Right hindlimb (tissue), 1 donor: ENCODE results near the gene LRP11.
"Not testable (repeated sequence)": the region's sequence is repeated elsewhere in the genome, so short reads cannot be mapped to it uniquely, and the experiment has no call there.

Experiments
- DNase-seq: peaks from one replicate; pipeline ENCODE4 v3.0.0-alpha.2; 2018

LRP11 gene

DNA sequence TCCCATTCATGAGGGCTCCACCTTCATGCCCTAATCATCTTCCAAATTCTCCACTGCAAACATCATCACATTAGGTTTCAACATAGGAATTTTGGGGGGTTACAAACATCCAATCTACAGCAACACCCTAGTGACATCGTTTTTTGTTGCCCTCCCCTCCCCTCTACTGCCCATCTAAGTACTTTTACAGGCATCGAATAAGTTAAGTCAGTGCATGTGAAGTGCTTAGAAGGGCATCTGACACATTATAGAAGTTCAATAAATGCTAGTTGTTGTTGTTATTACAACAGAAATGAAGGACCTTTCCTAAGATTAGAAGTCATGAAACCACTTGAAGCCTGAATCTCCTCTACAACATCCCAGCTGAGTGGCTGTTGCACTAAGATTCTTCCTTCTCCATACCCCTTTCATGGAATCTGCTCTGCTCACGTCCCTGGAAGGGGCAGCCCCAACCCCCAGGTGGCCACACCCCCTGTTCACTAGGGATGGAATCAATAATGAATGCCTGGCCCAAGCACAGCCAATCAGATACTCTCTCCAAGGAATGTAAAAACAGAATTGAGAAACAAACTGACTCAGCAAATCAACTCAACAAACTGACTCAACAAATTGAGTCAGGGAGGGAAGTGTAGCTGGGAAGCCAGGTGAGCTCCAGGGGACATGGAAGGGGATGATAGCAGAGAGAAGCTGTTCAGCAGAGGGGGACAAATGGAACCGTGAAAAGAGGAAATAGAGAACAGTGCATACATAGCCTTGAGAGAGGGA is 3.9 kb upstream of the LRP11 start:
- no peak for DNase-seq

DNA sequence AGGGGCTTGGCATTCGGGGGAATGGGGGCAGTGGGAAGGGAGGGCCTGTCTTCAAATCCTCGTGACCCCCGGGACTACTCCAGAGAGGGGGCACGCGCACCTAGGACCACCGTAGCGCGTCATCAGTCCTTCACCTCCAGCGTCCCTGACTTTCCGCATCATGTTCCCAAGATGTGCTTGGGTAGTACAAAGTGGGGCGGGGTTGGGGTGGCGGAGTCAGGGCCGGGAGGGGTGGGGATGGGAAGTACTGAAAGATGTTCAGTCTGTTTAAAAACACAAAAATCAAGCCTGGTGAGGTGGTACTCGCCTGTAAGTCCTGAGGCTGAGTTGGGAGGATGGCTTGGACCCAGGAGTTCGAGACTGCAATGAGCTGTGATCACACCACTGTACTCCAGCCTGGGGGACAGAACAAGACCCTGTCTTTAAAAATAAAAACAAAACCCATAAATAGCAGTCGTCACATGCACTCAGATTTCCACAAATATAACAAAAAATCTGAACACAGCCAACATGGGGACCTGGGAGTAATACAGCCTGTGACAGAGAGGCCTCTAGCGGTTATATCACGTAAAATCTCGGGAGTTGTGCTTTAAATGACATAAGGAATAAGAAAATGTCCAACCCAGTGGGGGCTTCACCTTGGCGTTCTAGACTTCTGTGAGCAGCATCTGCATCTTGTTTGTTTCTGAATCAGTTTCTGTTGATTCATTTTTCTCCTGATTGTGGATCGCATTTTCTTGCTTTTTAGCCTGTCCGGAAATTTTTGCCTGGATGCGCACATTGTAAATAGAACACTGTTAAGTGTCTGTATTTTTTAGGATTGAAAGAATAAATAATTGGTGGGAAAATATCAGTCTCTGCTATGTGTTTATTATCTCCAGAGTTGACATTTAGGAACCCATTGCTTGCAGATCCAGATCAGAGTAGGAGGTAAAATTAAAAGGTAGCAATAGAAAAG is 698 bp upstream of the LRP11 start:
- peak; percentile 40 for DNase-seq

DNA sequence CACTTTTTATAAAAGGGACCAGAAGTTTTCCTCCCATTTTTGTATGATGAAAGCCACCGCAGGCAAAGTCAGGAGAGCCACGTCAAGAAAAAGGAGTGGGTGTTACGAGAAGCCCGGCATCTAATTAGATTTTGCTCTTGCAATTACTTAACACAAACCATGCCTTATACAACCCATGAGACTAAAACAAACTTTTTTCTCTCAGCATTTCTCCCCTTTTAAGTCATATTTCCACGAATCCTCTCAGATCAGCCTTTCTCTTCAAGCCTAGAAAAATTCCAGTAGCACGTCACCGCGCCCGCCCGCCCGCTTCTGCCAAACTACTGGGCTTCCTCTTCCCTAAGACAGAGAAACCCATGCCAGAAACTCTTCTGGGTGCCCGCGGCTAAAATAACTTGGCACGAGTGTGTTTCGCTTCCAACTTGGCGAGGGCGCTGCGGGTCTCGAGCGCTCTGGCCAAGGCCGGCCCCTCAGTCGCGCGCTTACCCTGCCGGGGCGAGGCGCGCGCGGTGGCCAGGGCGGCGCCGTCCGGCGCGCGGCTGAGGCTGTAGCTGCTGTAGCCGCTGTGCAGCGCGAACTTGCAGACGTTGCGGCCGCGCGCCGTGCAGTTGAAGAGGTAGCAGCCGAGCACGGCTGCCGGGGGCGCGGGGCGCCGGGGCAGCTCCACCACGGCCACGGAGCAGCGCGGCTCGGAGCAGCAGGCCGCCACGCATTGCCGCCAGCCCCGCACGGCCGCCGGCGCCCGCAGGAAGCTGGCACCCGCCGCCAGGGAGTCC is 1.0 kb downstream of the LRP11 start:
- peak; percentile 84 for DNase-seq

DNA sequence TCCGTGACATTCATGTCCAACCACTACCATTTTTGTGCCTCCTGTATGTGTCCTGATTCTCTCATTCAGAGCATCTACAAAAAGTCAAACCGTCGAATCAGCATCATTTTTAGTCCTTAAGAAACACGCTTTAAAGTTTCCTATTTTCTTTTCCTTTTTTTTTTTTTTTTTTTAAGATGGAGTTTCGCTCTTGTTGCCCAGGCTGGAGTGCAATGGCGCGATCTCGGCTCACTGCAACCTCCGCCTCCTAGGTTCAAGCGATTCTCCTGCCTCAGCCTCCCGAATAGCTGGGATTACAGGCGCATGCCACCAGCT is 1.8 kb downstream of the LRP11 start:
- DNase-seq, result not testable (repeated sequence)

DNA sequence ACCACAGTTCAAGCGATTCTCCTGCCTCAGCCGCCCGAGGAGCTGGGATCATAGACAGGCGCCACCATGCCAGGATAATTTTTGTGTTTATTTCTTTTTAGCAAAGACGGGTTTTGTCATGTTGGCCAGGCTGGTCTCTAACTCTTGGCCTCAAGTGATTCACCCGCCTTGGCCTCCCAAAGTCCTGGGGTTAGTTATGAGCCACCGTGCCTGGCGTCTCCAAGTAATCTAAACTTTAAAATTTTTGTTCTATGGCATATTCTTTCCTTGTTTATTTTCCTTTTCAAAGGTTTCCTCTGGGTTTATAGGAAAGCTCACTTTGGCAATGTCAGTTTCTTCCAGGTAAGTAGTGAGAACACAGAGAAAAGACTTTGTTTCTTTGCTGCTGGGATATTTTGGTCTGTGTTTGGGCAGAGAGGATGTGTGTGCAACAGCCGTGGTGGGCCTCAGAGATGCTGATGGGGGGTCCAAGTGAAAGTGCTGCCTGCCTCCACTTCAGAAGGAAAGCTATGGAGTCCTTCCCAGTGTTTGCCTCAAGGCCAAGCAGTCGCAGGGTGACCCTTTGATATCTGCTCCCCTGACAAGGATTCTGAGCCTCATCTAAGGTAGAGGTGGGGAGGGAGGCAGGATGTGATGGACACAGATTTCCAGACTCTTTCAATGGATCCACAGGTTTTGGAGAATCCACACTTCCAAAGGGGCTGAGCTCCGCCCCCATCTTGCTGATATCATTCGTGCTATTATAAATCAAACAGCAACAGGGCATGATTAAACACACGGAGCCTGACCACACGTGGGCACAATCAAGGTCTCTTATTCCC is 2.3 kb downstream of the LRP11 start:
- DNase-seq, result no peak

DNA sequence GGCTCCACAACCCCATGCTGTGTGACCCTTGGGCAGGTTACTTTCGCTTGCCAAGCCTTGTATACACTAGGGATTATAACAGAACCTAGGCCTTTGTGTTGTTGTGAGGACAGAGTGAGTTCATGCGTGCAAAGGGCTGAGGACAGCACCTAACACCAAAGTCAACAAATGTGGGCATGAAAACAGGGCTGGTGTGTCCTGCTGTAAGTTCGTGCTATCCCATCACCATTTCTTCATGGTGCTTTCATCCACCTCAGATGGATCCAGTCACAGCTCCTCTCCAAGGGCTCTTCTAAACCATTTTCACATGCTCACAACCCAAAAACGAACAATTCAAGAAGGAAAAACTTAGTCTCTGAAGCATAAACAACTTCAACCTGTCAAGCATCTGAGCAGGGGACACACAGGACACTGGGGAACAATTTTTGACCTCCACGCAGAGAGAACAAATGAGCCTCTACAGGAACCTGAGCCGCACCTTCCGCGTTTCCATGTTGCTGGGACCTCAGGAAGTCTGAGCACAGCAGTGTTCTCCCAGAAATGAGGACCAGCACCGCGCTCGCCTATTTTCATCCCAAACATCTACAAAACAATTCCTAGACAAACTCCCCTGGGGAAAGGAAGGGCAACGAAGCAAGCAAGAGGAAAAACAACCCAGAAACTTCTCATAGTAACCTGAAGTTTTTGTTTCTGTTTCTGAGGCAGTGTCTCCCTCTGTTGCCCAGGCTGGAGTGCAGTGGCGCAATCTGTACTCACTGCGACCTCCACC is 3.1 kb downstream of the LRP11 start:
- DNase-seq, result no peak

DNA sequence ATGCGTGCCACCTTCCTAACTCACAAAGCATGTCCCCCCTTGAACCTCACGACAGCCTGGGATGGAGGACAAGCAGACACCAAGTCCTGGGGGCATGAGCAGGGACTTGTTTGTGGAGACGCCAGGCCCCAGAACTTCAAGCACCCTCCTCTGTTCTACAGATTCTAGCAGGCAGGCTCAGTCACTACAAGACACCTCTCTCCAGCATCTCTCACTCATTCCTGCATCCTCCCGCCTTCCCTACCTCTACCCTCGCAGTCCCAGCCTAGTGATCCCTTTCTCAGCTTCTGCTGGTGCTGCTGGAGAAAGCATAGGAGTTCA is 3.7 kb downstream of the LRP11 start:
- DNase-seq, result no peak

DNA sequence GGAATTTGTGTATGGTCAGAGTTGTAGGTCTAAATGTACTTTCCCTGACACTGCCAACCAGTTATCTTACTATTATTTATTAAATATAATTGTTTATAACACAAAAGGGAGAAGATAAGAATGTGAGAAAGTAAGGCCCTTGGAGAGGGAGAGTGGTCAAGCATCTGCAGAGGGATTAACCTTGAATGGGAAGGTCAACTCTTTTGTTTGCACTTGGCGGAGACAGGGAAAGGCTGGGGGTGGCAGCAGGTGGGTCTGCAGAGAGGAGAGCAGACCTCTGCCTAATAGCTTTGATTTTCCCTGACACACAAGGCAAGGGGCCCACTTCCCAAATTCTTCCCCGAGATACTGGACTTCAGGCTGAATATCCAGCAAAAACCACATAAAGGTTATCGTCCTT is 4.2 kb downstream of the LRP11 start:
- no peak for DNase-seq

DNA sequence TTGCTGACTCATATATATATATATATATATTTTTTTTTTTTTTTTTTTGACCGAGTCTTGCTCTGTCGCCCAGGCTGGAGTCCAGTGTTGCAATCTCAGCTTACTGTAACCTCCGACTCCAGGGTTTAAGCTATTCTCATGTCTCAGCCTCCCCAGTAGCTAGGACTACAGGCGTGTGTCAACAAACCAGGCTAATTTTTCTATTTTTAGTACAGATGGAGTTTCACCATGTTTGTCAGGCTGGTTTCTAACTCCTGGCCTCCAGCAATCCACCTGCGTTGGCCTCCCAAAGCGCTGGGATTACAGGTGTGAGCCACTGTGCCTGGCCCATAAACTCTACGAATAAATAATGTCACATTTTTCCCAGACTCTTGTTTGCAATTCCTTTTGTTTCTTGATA is 4.8 kb downstream of the LRP11 start:
- DNase-seq, result no peak

DNA sequence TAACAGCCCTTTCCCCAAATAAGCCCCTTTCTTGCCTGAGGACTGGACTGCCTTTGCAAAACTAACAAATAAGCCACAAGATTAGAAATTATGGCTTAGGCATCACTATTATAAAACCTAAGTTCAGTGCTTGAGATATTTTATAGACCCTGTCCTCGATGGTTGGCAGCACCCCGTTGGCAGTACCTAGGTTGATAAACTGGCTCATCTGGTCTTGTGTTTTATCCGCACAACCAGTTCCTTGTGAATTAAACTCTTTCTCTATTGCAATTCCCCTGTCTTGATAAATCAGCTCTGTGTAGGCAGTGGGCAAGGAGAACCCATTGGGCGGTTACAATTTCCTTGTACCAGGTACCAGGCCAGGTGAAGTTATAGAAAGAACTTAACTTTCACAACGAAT is 6.6 kb downstream of the LRP11 start:
- DNase-seq, result no peak

DNA sequence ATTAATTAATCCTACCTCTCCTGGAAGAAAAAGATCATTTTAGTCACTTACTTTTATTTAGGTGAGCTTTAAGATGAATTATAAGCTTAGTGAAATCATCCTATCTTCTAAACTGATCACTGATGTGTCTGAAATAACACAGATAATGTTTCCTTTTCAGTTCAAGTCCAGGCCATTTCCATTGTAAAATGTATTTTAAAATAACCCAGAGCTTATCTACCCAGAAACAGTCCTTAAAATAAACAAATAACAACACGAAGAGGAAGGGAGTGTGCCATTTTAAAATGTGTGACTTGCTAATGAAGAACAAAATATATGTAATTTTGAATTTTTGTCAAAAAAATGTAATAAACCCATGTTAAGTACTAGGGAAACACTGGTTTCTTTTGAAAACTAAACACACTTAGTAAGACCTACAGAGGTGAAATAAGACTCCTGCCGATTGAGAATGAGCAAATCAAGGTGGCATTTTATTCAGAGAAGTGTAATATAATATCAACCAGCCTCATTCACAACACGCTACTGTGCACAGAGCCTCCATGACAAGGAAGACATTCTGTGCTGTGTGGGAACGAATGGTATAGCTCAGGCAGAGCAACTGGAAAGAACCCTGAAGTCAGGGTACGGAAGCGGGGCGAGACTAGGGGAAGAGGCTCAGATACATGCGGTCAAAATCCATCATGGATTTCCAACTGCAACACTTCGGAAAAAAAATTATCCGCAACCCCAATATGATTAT is 7.7 kb downstream of the LRP11 start:
- no peak for DNase-seq

DNA sequence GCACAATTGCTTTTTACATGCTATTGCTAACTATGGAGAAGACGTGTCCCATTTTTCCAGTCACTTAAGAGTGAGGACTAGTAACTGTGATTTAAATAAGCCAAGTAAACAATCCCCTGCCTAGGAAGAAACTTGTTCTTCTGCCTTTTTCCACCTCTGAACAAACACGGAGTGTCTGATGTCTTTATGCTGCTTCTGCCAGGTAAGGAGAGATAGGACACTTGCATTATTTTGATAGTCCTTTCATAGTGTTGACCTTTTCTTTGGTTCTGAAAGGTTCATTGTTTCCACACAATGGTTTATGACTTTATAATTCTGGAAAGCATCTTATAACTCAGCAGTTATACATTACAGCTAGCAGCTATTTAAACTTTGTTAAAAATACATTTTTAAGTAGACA is 8.4 kb downstream of the LRP11 start:
- no peak for DNase-seq

DNA sequence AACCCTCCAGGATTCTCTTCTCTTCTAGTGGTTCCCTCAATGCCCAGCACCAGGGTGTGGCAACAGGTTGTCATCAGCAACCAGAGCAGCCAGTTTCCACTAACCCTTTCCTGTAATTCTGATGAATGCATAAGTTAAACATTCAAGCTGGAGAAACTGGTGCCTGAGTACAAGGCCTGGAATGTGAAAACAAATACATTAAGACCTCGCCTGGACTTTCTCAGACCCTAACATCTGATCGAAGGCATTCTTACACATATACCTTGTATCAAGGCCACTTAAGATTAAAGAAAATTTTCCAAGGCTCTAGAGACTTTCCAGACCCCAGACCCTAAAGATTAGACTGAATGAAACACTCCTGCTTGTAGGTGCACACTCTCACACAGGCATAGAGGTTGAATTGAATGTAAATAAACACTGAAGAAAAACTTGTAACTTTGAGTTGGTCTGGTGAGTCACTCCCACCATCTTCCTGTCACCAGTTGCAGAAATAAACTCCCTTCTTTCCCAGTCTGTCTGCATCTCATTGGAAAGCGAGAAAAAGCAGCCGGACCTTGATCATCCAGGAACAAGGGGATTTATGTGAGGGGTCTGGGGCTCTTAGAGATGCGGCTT is 9.0 kb downstream of the LRP11 start:
- no peak for DNase-seq

DNA sequence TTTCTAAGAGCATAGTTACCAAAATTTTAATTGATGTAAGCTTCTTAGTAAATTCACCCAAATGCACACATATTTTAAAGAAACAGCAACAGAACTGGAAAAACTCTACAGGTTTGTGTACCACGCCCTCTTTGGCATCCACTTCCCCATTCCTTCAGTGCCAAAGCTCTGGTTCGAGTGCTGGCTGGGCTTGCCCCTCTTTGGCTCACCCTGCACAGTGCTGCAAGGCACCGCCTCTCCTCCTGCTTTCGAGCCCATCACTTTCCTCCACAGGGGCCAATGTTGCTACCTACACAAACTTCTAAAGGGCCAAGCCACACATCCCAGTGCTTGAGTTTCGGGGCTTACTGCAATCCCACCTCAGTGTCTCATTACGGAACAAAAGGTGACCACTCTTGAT is 9.6 kb downstream of the LRP11 start:
- no peak for DNase-seq

DNA sequence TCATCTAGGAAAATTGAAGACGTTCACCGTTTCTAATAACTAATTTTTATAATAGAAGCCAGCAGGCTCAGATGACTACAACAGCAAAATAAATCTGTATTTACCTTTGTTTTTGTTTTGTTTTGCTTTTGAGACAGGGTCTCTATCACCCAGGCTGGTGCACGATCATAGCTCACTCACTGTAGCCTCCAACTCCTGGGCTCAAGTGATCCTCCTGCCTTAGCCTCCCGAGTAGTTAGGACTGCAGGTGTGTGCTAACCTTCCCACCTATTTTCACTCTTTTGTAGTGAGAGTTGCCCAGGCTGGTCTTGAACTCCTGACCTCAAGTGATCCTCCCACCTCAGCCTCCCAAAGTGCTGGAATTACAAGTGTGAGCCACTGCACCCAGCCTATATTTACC is 10.1 kb downstream of the LRP11 start:
- DNase-seq, result not testable (repeated sequence)

DNA sequence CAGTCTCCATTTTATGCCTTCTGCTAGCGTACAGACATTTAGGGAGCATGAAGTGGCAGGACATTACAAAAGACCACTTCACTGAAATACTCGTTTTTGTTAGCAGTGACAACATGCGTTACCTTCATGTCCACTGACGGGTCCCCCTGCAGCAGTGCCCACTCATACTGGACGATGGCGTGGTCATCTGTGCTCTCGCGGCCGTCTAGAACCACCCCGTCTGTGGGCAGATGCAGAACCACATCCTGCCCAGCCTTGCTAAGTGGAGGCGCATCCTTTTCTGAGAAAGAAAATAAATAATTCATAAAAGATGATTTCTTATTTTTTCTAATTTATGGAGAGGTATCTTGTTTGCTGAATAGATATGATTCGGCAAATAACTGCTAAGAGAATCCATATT is 11.3 kb downstream of the LRP11 start:
- no peak for DNase-seq

DNA sequence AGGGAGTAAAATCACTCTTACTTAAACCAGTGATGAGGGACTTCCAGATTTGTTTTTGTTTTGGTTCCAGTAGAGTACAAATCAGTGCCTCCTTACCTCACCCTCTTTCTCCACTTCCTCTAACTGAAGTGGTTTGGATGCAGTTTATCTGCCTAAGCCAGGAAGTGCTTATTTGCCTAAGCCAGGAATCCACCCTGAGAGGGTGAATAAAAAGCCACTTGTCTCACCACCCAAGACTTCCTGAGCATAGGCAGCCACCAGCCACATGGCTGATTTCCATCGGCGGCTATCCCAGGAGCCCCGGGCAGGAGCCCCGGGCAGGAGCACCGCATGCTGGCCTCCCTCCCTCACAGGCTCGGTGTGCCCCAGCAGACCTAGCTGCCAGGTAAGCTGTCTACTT is 12.0 kb downstream of the LRP11 start:
- no peak for DNase-seq

DNA sequence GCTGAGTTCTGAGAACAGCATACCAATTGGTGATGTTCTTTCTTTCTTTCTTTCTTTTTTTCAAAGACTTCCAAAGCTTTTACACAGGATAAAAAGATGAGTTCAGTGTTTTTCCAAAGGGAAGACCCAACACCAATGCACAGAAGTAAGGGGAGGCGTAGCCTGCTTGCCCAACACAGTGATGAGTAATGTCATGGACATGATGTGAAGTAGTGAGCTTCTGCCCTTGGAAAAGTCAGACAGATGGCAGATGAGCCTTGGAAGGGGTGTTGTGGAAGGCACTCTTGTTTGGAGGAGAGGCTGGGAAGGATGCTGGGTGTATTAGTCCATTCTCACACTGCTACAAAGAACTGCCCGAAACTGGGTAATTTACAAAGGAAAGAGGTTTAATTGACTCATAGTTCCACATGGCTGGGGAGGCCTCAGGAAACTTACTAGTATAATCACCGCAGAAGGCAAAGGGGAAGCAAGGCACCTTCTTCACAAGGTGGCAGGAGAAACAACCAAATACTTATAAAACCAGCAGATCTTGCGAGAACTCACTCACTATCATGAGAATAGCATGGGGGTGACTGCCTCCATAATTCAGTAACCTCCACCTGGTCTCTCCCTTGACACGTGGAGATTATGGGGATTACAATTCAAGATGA is 12.6 kb downstream of the LRP11 start:
- no peak for DNase-seq

DNA sequence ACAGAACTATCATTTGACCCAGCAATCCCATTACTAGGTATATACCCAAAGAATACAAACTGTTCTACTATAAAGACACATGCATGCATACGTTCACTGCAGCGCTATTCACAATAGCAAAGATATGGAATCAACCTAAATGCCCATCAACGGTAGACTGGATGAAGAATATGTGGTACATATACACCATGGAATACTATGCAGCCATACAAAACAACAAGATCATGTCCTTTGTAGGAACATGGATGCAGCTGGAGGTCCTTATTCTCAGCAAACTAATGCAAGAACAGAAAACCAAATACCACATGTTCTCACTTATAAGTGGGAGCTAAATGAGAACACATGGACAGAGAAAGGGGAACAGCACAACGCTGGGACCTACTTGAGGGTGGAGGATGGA is 15.8 kb downstream of the LRP11 start:
- DNase-seq, result not testable (repeated sequence)

DNA sequence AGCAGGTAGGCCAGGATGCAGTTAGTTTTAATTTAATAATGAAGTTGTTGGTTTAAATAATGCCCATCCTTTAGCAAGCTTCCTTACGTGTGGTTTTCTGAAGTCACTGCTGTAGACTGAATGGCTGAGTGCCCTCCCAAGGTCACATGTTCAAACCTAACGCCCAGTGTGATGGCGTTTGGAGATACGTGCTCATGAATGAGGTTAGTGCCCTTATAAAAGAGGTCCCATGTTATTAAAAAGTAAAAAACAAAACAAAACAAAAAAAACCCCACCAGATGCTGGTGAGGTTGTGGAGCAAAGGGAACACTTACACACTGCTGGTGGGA is 16.3 kb downstream of the LRP11 start:
- no peak for DNase-seq
